ENCODE data around the gene CADM4.
"Not testable (repeated sequence)": the region's sequence is repeated elsewhere in the genome, so short reads cannot be mapped to it uniquely, and the experiment has no call there.

CADM4 gene

DNA sequence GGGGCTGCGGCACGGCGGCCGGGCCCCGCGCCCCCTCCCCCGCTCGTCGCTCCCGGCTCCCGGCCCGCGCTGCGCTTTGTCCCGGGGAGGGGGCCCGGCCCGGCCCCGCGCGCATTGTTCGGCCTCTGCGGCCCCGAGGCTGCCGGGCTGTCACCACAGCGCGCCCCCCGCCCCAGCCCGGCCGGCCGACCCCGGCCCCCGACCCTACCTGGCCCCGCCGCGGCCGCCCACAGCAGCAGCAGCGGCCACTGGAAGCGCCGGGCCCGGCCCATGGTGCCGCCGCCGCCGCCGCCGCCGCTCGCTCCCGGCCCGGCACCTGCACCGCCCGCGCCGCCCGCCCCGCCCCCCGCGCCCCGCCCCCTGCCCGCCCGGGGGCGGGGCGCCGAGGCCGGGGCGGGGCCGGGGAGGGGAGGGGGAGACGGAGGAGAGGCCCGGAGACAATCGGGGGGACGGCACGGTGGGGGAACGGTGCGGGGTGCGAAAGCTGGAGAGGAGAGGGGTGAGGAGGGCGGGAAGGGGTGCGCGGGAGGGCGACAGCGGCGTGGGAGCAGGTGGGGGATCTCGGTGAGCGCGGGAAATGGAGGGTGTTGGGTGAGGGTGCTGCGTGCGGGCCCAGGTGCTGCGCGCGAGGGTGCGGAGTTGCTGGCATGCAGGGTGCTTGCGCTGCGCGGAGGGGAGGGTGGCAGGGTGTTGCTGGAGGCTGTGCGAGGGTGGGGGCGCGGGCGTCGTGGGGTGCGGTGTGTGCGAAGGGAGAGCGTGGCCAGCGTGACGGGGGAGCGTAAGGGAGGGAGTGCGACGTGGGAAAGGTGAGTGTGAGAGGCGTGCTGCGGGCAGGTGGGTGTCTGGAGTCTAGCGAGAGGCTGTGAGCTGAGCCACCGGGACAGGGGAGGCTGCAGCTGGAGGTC lies at the start of gene CADM4:
TSS of gene CADM4 (minus strand) at position 332 of the 905 bp plus-strand sequence. CDS start at position 272, 60 bp downstream.
- ChIA-PET POLR2A (no interaction called here), CTCF (no interaction called here)
- TF ChIP-seq CTCF (IDR thresholded peaks at IDR 0.05; ENCODE audit: control extremely low read depth, extremely low read depth, low read depth, missing control alignments) = no peak
- DNase-seq (ENCODE audit: extremely low spot score) = peak; percentile 79

GRCh38 chr19:43688059-43688701 lies 48.5 kb upstream of the CADM4 start:
- ChIA-PET CTCF (interaction anchor here (1.6 to 2.2 kb wide), 2 partner anchors 10 to 19 kb away, joined by 6 to 9 read pairs; no protein-coding TSS in a partner anchor), POLR2A (no interaction called here)
- no peak for DNase-seq (ENCODE audit: extremely low spot score)
- no peak for TF ChIP-seq CTCF (IDR thresholded peaks at IDR 0.05; ENCODE audit: control extremely low read depth, extremely low read depth, low read depth, missing control alignments)

DNA sequence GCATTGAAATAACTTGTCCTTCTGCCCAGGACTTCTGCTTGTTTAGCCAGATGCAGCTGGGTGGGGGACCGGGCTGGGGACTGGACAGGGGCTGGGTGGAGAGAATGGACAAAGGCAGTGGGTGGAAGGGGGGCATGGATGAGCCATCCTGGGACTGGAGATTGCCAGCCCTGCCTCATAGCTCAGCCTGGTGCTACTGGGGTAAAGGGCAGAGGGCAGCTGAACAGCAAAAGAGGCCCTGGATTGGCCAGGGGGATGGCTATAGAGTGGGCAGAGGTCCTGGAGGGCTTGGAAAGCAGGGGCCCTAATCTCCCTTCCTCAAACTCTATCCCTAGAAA lies 48.0 kb upstream of the CADM4 start:
- no peak for TF ChIP-seq CTCF (IDR thresholded peaks at IDR 0.05; ENCODE audit: control extremely low read depth, extremely low read depth, low read depth, missing control alignments)
- CTCF ChIA-PET = interaction anchor here (1.6 to 2.2 kb wide), 2 partner anchors 9 to 19 kb away, joined by 6 to 9 read pairs; no protein-coding TSS in a partner anchor

DNA sequence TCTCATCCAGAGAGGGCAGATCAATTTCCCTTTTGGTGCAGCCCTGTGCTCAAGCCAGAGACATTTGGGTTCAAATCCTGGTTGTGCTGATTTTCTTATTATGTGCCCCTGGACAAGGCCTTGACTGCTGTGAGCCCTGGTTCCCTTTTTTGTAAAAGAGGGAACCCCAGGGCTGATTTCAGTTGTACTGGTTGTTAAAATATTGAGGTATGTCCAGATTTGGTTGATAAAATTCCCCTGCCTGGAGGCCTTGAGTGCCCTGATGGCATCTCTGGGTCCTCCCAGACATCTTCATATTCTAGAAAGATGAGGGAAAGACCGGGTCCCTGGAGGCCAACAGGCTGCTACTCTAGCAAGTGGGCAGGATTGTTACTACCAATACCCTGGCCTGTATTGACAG lies 44.7 kb upstream of the CADM4 start:
- POLR2A ChIA-PET = no interaction called here

More for the DNA sequence above, 48.0 kb upstream of the CADM4 start:
- POLR2A ChIA-PET = interaction anchor here (0.7 to 1.0 kb wide), 2 partner anchors 16 to 18 kb away, joined by 7 to 11 read pairs; partner anchors contain the start of gene PLAUR
- no peak for DNase-seq (ENCODE audit: extremely low spot score)

DNA sequence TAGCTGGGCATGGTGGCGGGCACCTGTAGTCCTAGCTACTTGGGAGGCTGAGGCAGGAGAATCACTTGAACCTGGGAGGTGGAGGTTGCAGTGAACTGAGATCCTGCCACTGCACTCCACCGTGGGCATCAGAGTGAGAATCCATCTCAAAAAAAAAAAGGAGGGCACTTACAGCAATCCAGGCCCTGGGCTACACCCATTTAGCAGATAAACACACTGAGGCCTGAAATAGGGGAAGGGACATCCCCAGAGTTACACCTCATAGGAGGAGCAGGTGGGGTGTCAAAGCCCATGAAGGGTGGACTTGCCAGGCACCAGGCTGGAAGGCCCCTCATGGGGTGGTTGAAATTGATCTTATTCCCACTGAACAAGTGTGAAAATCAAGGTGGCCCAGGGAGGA lies 44.3 kb upstream of the CADM4 start:
- ChIA-PET CTCF (no interaction called here), POLR2A (no interaction called here)
- TF ChIP-seq CTCF (IDR thresholded peaks at IDR 0.05; ENCODE audit: control extremely low read depth, extremely low read depth, low read depth, missing control alignments) = no peak
- no peak for DNase-seq (ENCODE audit: extremely low spot score)

More for the DNA sequence above, 44.7 kb upstream of the CADM4 start:
- CTCF ChIA-PET = interaction anchor here (1.4 kb wide), 1 partner anchor 16 kb away, joined by 5 read pairs; no protein-coding TSS in a partner anchor
- TF ChIP-seq CTCF (IDR thresholded peaks at IDR 0.05; ENCODE audit: control extremely low read depth, extremely low read depth, low read depth, missing control alignments) = no peak
- DNase-seq (ENCODE audit: extremely low spot score) = no peak

GRCh38 chr19:43682824-43683661 lies 43.4 kb upstream of the CADM4 start:
- ChIA-PET CTCF (no interaction called here), POLR2A (no interaction called here)
- DNase-seq (ENCODE audit: extremely low spot score) = no peak
- TF ChIP-seq CTCF (IDR thresholded peaks at IDR 0.05; ENCODE audit: control extremely low read depth, extremely low read depth, low read depth, missing control alignments) = no peak

GRCh38 chr19:43682269-43682668 lies 42.6 kb upstream of the CADM4 start:
- DNase-seq (ENCODE audit: extremely low spot score); CTCF ChIA-PET: not testable (repeated sequence)
- POLR2A ChIA-PET = interaction anchor here (0.6 kb wide), 1 partner anchor 12 kb away, joined by 3 read pairs; the partner anchor contains the start of gene PLAUR

Data from GM10248 (cell line).